Esophagus squamous epithelium (tissue), 4 donors: ENCODE results near the gene RAD51D.

ENCODE experiments used
- POLR2A ChIP-seq, 4 donors: fragments of 450-650 bp; IDR thresholded peaks; one replicate each; pipeline ENCODE4 v1.6.1; 2017; ENCODE audit warnings: antibody characterized with exemption in 4 of 4, mild to moderate bottlenecking in 4 of 4, moderate library complexity in 3 of 4
- TF ChIP-seq, protein P1 (sequence below), 6 experiments: fragments of 450-650 bp in 4 of 6; fragments of 200-600 bp in 2 of 6; sonication (generic) in 2 of 6; IDR thresholded peaks; one replicate each; pipeline ENCODE4 v1.5.1; 2016 to 2019; ENCODE audit warnings: antibody characterized with exemption in 6 of 6, mild to moderate bottlenecking in 4 of 6, moderate library complexity in 4 of 6

- TF ChIP-seq, protein P1, sequence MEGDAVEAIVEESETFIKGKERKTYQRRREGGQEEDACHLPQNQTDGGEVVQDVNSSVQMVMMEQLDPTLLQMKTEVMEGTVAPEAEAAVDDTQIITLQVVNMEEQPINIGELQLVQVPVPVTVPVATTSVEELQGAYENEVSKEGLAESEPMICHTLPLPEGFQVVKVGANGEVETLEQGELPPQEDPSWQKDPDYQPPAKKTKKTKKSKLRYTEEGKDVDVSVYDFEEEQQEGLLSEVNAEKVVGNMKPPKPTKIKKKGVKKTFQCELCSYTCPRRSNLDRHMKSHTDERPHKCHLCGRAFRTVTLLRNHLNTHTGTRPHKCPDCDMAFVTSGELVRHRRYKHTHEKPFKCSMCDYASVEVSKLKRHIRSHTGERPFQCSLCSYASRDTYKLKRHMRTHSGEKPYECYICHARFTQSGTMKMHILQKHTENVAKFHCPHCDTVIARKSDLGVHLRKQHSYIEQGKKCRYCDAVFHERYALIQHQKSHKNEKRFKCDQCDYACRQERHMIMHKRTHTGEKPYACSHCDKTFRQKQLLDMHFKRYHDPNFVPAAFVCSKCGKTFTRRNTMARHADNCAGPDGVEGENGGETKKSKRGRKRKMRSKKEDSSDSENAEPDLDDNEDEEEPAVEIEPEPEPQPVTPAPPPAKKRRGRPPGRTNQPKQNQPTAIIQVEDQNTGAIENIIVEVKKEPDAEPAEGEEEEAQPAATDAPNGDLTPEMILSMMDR (IDR thresholded peaks at IDR 0.05), result no peak
- TF ChIP-seq POLR2A (IDR thresholded peaks at IDR 0.05), result no peak
These were observed 34.8 kb upstream of the RAD51D start for GRCh38 chr17:35154196-35155165.
